CD4-positive, alpha-beta memory T cell (primary cell): ENCODE measurements around the gene INSIG1. TPM values are rescaled to one million over a fixed set of nuclear protein-coding genes. Genes with fewer than 3 reads are reported as not detected.

Source experiments
- CTCF ChIA-PET: fragments of 350-600 bp; sonication (Branson Sonifier 250); formaldehyde crosslinking; loops from one replicate; lab custom pipeline; 2021; ENCODE audit warnings: inconsistent platforms; ENCODE audit not compliant: partially characterized antibody; lab: Charles Lee
- POLR2A ChIA-PET: fragments of 350-600 bp; sonication (Branson Sonifier 250); formaldehyde crosslinking; loops from one replicate; lab custom pipeline; 2021; ENCODE audit not compliant: partially characterized antibody; lab: Charles Lee
- DNase-seq, 5 donors: peaks; one replicate each; pipeline versions ENCODE4 v3.0.0 to v3.0.0-alpha.2; 2020 to 2022; ENCODE audit warnings: mixed read lengths in 1 of 5
- H3K27ac ChIP-seq: one replicate; pipeline ENCODE4 v1.7.0; 2013; ENCODE audit warnings: low read depth, low read length
- H3K27me3 ChIP-seq: 2 replicates; pipeline ENCODE4 v1.7.0; 2013; ENCODE audit warnings: mild to moderate bottlenecking, low read length, moderate library complexity; ENCODE audit not compliant: insufficient read depth
- H3K36me3 ChIP-seq: 2 replicates; pipeline ENCODE4 v1.7.0; 2013; ENCODE audit warnings: mild to moderate bottlenecking, low read length, moderate library complexity; ENCODE audit not compliant: insufficient read depth
- H3K4me1 ChIP-seq: 2 replicates; pipeline ENCODE4 v1.7.0; 2013; ENCODE audit warnings: mild to moderate bottlenecking, low read length, moderate library complexity; ENCODE audit not compliant: insufficient read depth
- H3K4me3 ChIP-seq, 2 donors: one replicate each; pipeline ENCODE4 v1.7.0; 2013; ENCODE audit warnings: low read length in 2 of 2, mild to moderate bottlenecking in 1 of 2
- H3K9me3 ChIP-seq, 2 donors: one replicate each; pipeline ENCODE4 v1.7.0; 2013; ENCODE audit warnings: low read length in 2 of 2, control low read depth in 1 of 2; ENCODE audit not compliant: control insufficient read depth in 1 of 2
- H3K27ac Mint-ChIP-seq, 7 donors: one replicate each; pipeline ENCODE4 v1.8.0; 2020 to 2021; ENCODE audit warnings: mixed read lengths in 7 of 7, mild to moderate bottlenecking in 6 of 7, inconsistent platforms in 3 of 7, moderate library complexity in 3 of 7
- H3K27me3 Mint-ChIP-seq, 2 donors: one replicate each; pipeline ENCODE4 v1.8.0; 2020 to 2021; ENCODE audit warnings: mixed read lengths in 2 of 2
- H3K36me3 Mint-ChIP-seq, 2 donors: one replicate each; pipeline ENCODE4 v1.8.0; 2020 to 2021; ENCODE audit warnings: mixed read lengths in 2 of 2, inconsistent platforms in 1 of 2, mild to moderate bottlenecking in 1 of 2
- H3K4me1 Mint-ChIP-seq, 4 donors: one replicate each; pipeline ENCODE4 v1.8.0; 2020 to 2021; ENCODE audit warnings: mixed read lengths in 4 of 4, mild to moderate bottlenecking in 1 of 4
- H3K4me3 Mint-ChIP-seq, 8 donors: one replicate each; pipeline ENCODE4 v1.8.0; 2020 to 2021; ENCODE audit warnings: mixed read lengths in 8 of 8, mild to moderate bottlenecking in 7 of 8, moderate library complexity in 6 of 8, inconsistent platforms in 3 of 8
- H3K9me3 Mint-ChIP-seq, 8 donors: one replicate each; pipeline ENCODE4 v1.8.0; 2020 to 2021; ENCODE audit warnings: mixed read lengths in 8 of 8, mild to moderate bottlenecking in 5 of 8, inconsistent platforms in 3 of 8, moderate library complexity in 1 of 8
- intact Hi-C: fragments of 100-400 bp; cut with micrococcal nuclease; formaldehyde crosslinking; loops from one replicate; pipeline ENCODE4 v1.15.1; 2023
- polyA plus RNA-seq, 2 donors: library from polyadenylated mRNA; unstranded; fragments of 300-500 nt; fragmentation: Illumina TruSeq; gene quantifications; one replicate each; pipeline ENCODE4 v1.2.3, GENCODE V29; 2021
- total RNA-seq, 2 experiments: library from RNA; stranded (reverse); gene quantifications; one replicate each; pipeline ENCODE4 v1.2.3, GENCODE V29; 2021

The INSIG1 gene
- total and polyA plus RNA-seq, 4 experiments from 2014 or later = 28.1 to 43.0 (median 41.7) TPM

DNA sequence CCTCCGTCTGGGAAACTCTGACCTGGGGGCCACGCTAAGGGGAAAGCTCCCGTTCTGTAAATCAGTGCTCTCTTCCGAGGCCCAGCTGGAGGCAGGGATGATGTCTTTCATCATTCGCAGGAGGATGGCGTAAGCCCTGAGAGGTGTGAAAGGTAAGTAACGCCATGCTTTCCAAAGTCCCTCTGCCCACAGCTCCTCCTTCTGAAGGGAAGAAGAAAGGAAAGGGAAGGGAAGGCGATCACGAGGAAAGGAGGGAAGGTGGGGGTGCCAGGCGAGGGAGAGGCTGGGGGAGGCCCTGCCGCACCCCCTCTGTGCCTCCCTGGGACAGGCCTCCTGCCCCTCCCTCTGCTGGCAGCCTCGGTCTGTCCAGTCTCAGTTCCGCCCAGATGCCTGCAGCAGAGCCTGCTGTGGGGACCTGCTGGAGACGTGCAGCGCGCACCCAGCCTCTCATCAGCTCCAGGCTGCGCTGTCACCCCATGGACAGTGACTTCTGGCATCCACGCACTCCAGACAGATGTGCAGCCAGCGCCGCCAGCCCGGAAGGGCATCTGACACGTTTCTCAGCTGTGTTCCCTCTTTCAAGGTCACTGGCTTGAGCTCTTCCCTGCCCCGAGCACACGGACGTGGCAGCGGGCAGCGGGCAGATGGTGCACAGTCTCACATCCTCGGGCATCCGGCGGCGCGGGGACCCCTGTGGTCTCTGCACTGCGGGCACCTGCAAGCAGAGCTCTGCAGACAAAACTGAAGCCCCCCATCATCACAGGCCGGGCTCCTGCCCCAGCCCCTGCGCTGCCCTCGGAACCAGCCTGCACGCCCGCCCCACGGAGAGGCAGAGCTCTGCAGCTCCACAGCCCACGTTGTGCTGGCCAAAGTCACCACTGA is 60.6 kb downstream of the INSIG1 start:
- H3K4me1 Mint-ChIP-seq = peaks cover 0 to 2% (median 0%) of the 10 kb centered on the region in 4 donors
- no peaks in the 10 kb centered on the region for H3K36me3 Mint-ChIP-seq
- H3K27ac ChIP-seq = no peak overlapping the region
- peak overlapping the region in 1 of 7 donors; percentile 57 for H3K27ac Mint-ChIP-seq
- POLR2A ChIA-PET = no interaction called here
- no peak overlapping the region for H3K4me3 ChIP-seq
- H3K27me3 ChIP-seq = no peaks in the 10 kb centered on the region
- H3K9me3 ChIP-seq = no peaks in the 10 kb centered on the region
- peaks cover 24 to 32% of the 10 kb centered on the region in 2 donors for H3K27me3 Mint-ChIP-seq
- no peak overlapping the region for H3K4me3 Mint-ChIP-seq
- CTCF ChIA-PET = interaction anchor here (0.9 to 3.4 kb wide), 3 partner anchors 14 to 431 kb away, joined by 3 to 14 read pairs (median 4); no protein-coding TSS in a partner anchor
- no peaks in the 10 kb centered on the region for H3K4me1 ChIP-seq
- intact Hi-C loops = no loop called here
- no peaks in the 10 kb centered on the region for H3K9me3 Mint-ChIP-seq
- no peaks in the 10 kb centered on the region for H3K36me3 ChIP-seq
- no peak for DNase-seq

DNA sequence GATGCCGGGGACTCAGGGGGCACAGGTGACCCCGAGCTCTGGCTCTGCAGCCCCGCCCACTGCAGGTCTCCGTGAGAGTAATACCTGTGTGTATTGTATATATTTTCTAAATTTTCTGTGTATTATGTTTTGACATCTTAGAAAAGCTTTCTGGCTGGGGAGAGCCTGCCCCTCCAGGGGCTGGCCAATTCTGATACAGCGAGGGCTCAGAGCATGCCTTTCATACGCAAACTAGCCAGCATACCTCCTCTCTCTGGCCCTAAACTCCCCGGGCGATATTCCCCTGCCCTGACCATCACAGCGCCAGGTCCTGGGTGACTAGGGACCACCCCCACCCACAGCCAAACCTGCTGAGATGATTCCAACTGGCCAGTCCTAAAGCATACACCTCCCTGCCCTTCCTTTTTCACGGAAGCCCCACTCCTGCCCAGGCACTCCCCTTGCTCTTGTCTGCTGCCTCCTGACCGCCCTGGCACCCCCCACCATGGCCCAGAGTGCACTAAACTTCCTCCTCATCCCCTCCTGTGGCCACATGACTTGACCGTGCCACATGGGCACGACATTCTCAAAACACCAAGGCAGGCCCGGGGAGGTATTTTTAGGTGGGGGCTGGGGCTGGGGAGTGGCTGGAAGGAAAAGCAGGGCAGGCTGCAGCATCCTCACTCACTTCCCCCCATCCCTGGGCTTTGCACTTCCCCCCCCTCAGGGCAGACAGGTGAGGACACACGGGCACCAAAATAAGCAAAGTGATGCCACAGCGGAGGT is 61.5 kb downstream of the INSIG1 start:
- Mint-ChIP-seq H3K27me3 (peaks cover 29 to 39% of the 10 kb centered on the region in 2 donors), H3K27ac (no peak overlapping the region), H3K4me1 (peaks cover 0 to 2% (median 0%) of the 10 kb centered on the region in 4 donors), H3K4me3 (no peak overlapping the region), H3K36me3 (no peaks in the 10 kb centered on the region), H3K9me3 (no peaks in the 10 kb centered on the region)
- intact Hi-C loops = no loop called here
- Histone ChIP-seq H3K4me1 (no peaks in the 10 kb centered on the region), H3K4me3 (no peak overlapping the region), H3K27ac (no peak overlapping the region), H3K36me3 (no peaks in the 10 kb centered on the region), H3K27me3 (no peaks in the 10 kb centered on the region), H3K9me3 (no peaks in the 10 kb centered on the region)
- ChIA-PET CTCF (interaction anchor here (1.5 kb wide), 1 partner anchor 431 kb away, joined by 4 read pairs; no protein-coding TSS in a partner anchor), POLR2A (no interaction called here)
- no peak for DNase-seq

Other genes starting within 250 kb of the INSIG1 start
- not detected for gene HTR5A, start 227.6 kb upstream of the INSIG1 start, total RNA-seq
- not detected for gene HTR5A, start 227.6 kb upstream of the INSIG1 start, polyA plus RNA-seq
- gene EN2, start 160.3 kb downstream of the INSIG1 start, total RNA-seq = not detected
- not detected for gene EN2, start 160.3 kb downstream of the INSIG1 start, polyA plus RNA-seq
- gene CNPY1, start 248.7 kb downstream of the INSIG1 start, total RNA-seq = not detected
- gene CNPY1, start 248.7 kb downstream of the INSIG1 start, polyA plus RNA-seq = not detected